Omental fat pad (tissue), 4 donors: ENCODE data around the gene TMEM259. TPM values are rescaled to one million over a fixed set of nuclear protein-coding genes. Genes with fewer than 3 reads are reported as not detected.

Experiments
- ATAC-seq: fragments of 150-250 bp; one replicate; pipeline ENCODE4 v1.9.1; 2016; ENCODE audit warnings: mild to moderate bottlenecking, moderate library complexity; ENCODE audit not compliant: low FRiP score
- DNase-seq: peaks from one replicate; pipeline ENCODE4 v3.0.0-alpha.2; 2019; ENCODE audit warnings: low spot score
- CTCF ChIP-seq, 3 donors: fragments of 450-650 bp; IDR thresholded peaks; one replicate each; pipeline ENCODE4 v1.5.1; 2016 to 2017; ENCODE audit warnings: antibody characterized with exemption in 3 of 3, mild to moderate bottlenecking in 3 of 3, moderate library complexity in 2 of 3
- total RNA-seq, 4 donors: library from RNA; depleted of rRNA; stranded (reverse); fragments of >200 nt; gene quantifications; one replicate each; pipeline ENCODE4 v1.1.0, GENCODE V29; 2016

TMEM259 gene
- total RNA-seq, 4 donors from 2014 or later, result 112 to 164 (median 161) TPM

- TF ChIP-seq CTCF (IDR thresholded peaks at IDR 0.05), result no peak
- DNase-seq (no peak), ATAC-seq (no peak)
These were observed 41.1 kb upstream of the TMEM259 start for GRCh38 chr19:1061987-1062386.

GRCh38 chr19:1060689-1061088 is 39.8 kb upstream of the TMEM259 start:
- no peak for DNase-seq
- no peak for ATAC-seq
- no peak for TF ChIP-seq CTCF (IDR thresholded peaks at IDR 0.05)

- TF ChIP-seq CTCF (IDR thresholded peaks at IDR 0.05), result no peak
- DNase-seq (no peak), ATAC-seq (no peak)
These were observed 37.2 kb upstream of the TMEM259 start for GRCh38 chr19:1058112-1058511.

GRCh38 chr19:1057176-1057855 is 36.4 kb upstream of the TMEM259 start:
- no peak for ATAC-seq
- no peak for TF ChIP-seq CTCF (IDR thresholded peaks at IDR 0.05)

GRCh38 chr19:1055886-1056620 is 35.1 kb upstream of the TMEM259 start:
- no peak for TF ChIP-seq CTCF (IDR thresholded peaks at IDR 0.05)
- ATAC-seq (peak; percentile 17), DNase-seq (no peak)

More at GRCh38 chr19:1057176-1057855, 36.4 kb upstream of the TMEM259 start:
- DNase-seq, result no peak

GRCh38 chr19:1055028-1055425 is 34.1 kb upstream of the TMEM259 start:
- ATAC-seq (no peak), DNase-seq (no peak)
- TF ChIP-seq CTCF (IDR thresholded peaks at IDR 0.05), result no peak
